HepG2 (cell line): ENCODE data around the gene RHBDD1. TPM values are rescaled to one million over a fixed set of nuclear protein-coding genes. Genes with fewer than 3 reads are reported as not detected.

Source experiments
- ARID3A ChIP-seq: IDR thresholded peaks from 2 replicates; pipeline ENCODE4 v1.6.1; 2012; ENCODE audit warnings: low read depth, low read length, improper control_type of control experiment
- CTCF ChIP-seq: sonication (generic); formaldehyde crosslinking; IDR thresholded peaks from 2 replicates; pipeline ENCODE4 v1.5.0; 2020; ENCODE audit warnings: mild to moderate bottlenecking, missing genetic modification reagents, moderate library complexity
- GRHL1 ChIP-seq: sonication (generic); formaldehyde crosslinking; conservative IDR thresholded peaks from 2 replicates; pipeline ENCODE4 v1.8.0; 2022; ENCODE audit warnings: missing genetic modification reagents
- MLXIP ChIP-seq: sonication (generic); formaldehyde crosslinking; IDR thresholded peaks from 2 replicates; pipeline ENCODE4 v1.9.0; 2021; ENCODE audit warnings: missing genetic modification reagents, borderline replicate concordance
- NFYB ChIP-seq: sonication (generic); formaldehyde crosslinking; IDR thresholded peaks from 2 replicates; pipeline ENCODE4 v1.4.0; 2020; ENCODE audit warnings: missing genetic modification reagents
- YEATS2 ChIP-seq: sonication (generic); formaldehyde crosslinking; IDR thresholded peaks from 2 replicates; pipeline ENCODE4 v1.4.0; 2020; ENCODE audit warnings: missing genetic modification reagents, borderline replicate concordance
- ZNF263 ChIP-seq: sonication (generic); formaldehyde crosslinking; IDR thresholded peaks from 2 replicates; pipeline ENCODE4 v1.4.0; 2020; ENCODE audit warnings: missing genetic modification reagents
- ZNF639 ChIP-seq: conservative IDR thresholded peaks from 2 replicates; pipeline ENCODE4 v1.6.1; 2018; ENCODE audit warnings: missing genetic modification reagents
- ZNF724P ChIP-seq: sonication (generic); formaldehyde crosslinking; IDR thresholded peaks from 2 replicates; pipeline ENCODE4 v1.8.0; 2022; ENCODE audit warnings: missing genetic modification reagents, borderline replicate concordance
- ZNF788 ChIP-seq: sonication (generic); formaldehyde crosslinking; IDR thresholded peaks from 2 replicates; pipeline ENCODE4 v1.5.0; 2020; ENCODE audit warnings: mild to moderate bottlenecking, missing genetic modification reagents, borderline replicate concordance
- polyA plus RNA-seq, 8 experiments: library from polyadenylated mRNA; depleted of rRNA in 3 of 8; stranded (reverse) in 7 of 8; unstranded in 1 of 8; fragments of >200 nt; fragmentation: Illumina TruSeq in 4 of 8; extraction: Trizol in 4 of 8; gene quantifications; 2 replicates each; pipeline versions ENCODE4 v1.2.1 to v1.2.3, GENCODE V29; 2011 to 2016; ENCODE audit warnings: low read depth in 4 of 8, missing spikeins in 1 of 8, mixed read lengths in 1 of 8; ENCODE audit not compliant: insufficient read depth in 1 of 8
- total RNA-seq, 5 experiments: library from RNA; depleted of rRNA; stranded (reverse); fragments of >200 nt; fragmentation: Illumina TruSeq; extraction: Trizol; gene quantifications; 2 replicates each; pipeline ENCODE4 v1.2.3, GENCODE V29; 2016; ENCODE audit warnings: low read depth in 1 of 5

Gene RHBDD1
- total and polyA plus RNA-seq, 2 of the 13 experiments (the other 11 are each of a cell fraction or from before 2014, with no cell fraction given): 8.2 to 9.5 TPM

- no peak for TF ChIP-seq ARID3A
- no peak for TF ChIP-seq NFYB
- no peak for TF ChIP-seq ZNF788
- no peak for TF ChIP-seq ZNF263
- no peak for TF ChIP-seq MLXIP (CRISPR knock-in tag)
- TF ChIP-seq YEATS2: no peak
- no peak for TF ChIP-seq ZNF724P (CRISPR knock-in tag)
- no peak for TF ChIP-seq CTCF (CRISPR knock-in tag)
- TF ChIP-seq ZNF639 (CRISPR knock-in tag): no peak
- no peak for TF ChIP-seq GRHL1 (CRISPR knock-in tag)
These were observed 41.6 kb downstream of the RHBDD1 start (continued) for GRCh38 chr2:226877491-226877890.
